Spleen (tissue), 11 donors: ENCODE measurements around the gene ORC6. TPM values are rescaled to one million over a fixed set of nuclear protein-coding genes. Genes with fewer than 3 reads are reported as not detected.

Source experiments
- DNase-seq: peaks from one replicate; pipeline ENCODE4 v3.0.0-alpha.2; 2020
- H3K27ac ChIP-seq, 8 donors: fragments of 200-600 bp; sonication (generic) in 7 of 8; 1 replicate in 4 of 8; 2 replicates in 4 of 8; pipeline versions ENCODE4 v1.5.0 to v1.8.0; 2016 to 2021; ENCODE audit warnings: inconsistent platforms in 4 of 8, mild to moderate bottlenecking in 4 of 8, moderate library complexity in 1 of 8
- H3K27me3 ChIP-seq, 7 donors: fragments of 200-600 bp; sonication (generic) in 6 of 7; replicated peaks in 1 of 7; 1 replicate in 4 of 7; 2 replicates in 3 of 7; pipeline versions ENCODE4 v1.5.0 to v1.8.0; 2016 to 2021; ENCODE audit warnings: inconsistent platforms in 3 of 7, mild to moderate bottlenecking in 1 of 7
- H3K36me3 ChIP-seq, 6 donors: fragments of 200-600 bp; sonication (generic) in 5 of 6; 1 replicate in 4 of 6; 2 replicates in 2 of 6; pipeline versions ENCODE4 v1.5.0 to v1.8.0; 2016 to 2021; ENCODE audit warnings: inconsistent platforms in 2 of 6
- H3K4me1 ChIP-seq, 6 donors: fragments of 200-600 bp; sonication (generic) in 5 of 6; 1 replicate in 3 of 6; 2 replicates in 3 of 6; pipeline versions ENCODE4 v1.5.0 to v1.8.0; 2016 to 2021; ENCODE audit warnings: inconsistent platforms in 3 of 6
- H3K4me3 ChIP-seq, 8 donors: fragments of 200-600 bp; sonication (generic) in 7 of 8; 1 replicate in 4 of 8; 2 replicates in 4 of 8; pipeline versions ENCODE4 v1.5.0 to v1.8.0; 2016 to 2021; ENCODE audit warnings: inconsistent platforms in 4 of 8, mild to moderate bottlenecking in 4 of 8, moderate library complexity in 2 of 8
- H3K9me3 ChIP-seq, 8 donors: fragments of 200-600 bp; sonication (generic) in 7 of 8; 1 replicate in 4 of 8; 2 replicates in 4 of 8; pipeline versions ENCODE4 v1.5.0 to v1.8.0; 2016 to 2021; ENCODE audit warnings: inconsistent platforms in 4 of 8
- POLR2A ChIP-seq, 3 donors: fragments of 450-650 bp; IDR thresholded peaks; one replicate each; pipeline ENCODE4 v1.5.1; 2017; ENCODE audit warnings: antibody characterized with exemption in 3 of 3, mild to moderate bottlenecking in 1 of 3
- POLR2AphosphoS5 ChIP-seq, 3 donors: sonication (generic); formaldehyde crosslinking; IDR thresholded peaks; one replicate each; pipeline ENCODE4 v1.5.1; 2017; ENCODE audit warnings: antibody characterized with exemption in 3 of 3
- WGBS, 5 donors: extraction: QIAGEN DNeasy Blood & Tissue Kit in 3 of 5; methylation state at CpG; one replicate each; pipeline versions ENCODE4 v1.1.5 to v1.1.7; 2013 to 2018; 5-methylcytosine and 5-hydroxymethylcytosine counted together
- intact Hi-C: fragments of 100-400 bp; cut with DNase I; formaldehyde crosslinking; loops from one replicate; pipeline ENCODE4 v1.15.0; 2023; ENCODE audit warnings: low total_unique reads
- polyA plus RNA-seq, 3 donors: library from polyadenylated mRNA; stranded (reverse); fragments of 200-250 nt; gene quantifications; one replicate each; pipeline ENCODE4 v1.2.1, GENCODE V29; 2013
- total RNA-seq, 7 donors: library from RNA; depleted of rRNA in 3 of 7; stranded (reverse); fragments of >200 nt in 3 of 7; fragmentation: NEBNext Ultra II Directional in 4 of 7; extraction: Animal tissue kit (Norgen Biotek cat#: 25700) in 4 of 7; gene quantifications; one replicate each; pipeline versions ENCODE4 v1.1.0 to v1.2.1, GENCODE V29; 2016 to 2021
- TF ChIP-seq, protein P1 (sequence below), 11 experiments: fragments of 200-600 bp in 7 of 11; fragments of 450-650 bp in 4 of 11; sonication (generic) in 4 of 11; IDR thresholded peaks in 8 of 11; conservative IDR thresholded peaks in 3 of 11; 1 replicate in 7 of 11; 2 replicates in 4 of 11; pipeline versions ENCODE4 v1.4.0 to v1.8.0; 2016 to 2021; ENCODE audit warnings: antibody characterized with exemption in 11 of 11, inconsistent platforms in 4 of 11, mild to moderate bottlenecking in 1 of 11
- donor health status: healthy with polysubstance abuse.
- donor health status: DM: no; HTN: no; CAD: no; lungs with moderate emphysema.
- donor health status: DM: no; HTN: no; CAD: no.
- donor health status: Bipolar disorder and iron deficiency.
- donor health status: healthy.
- donor health status: DM: no; HTN: no; CAD: no.
- donor health status: DM: yes; HTN: yes; CAD: no.

Gene ORC6
- total and polyA plus RNA-seq, 10 donors = 3.1 to 11.4 (median 7.3) TPM

DNA sequence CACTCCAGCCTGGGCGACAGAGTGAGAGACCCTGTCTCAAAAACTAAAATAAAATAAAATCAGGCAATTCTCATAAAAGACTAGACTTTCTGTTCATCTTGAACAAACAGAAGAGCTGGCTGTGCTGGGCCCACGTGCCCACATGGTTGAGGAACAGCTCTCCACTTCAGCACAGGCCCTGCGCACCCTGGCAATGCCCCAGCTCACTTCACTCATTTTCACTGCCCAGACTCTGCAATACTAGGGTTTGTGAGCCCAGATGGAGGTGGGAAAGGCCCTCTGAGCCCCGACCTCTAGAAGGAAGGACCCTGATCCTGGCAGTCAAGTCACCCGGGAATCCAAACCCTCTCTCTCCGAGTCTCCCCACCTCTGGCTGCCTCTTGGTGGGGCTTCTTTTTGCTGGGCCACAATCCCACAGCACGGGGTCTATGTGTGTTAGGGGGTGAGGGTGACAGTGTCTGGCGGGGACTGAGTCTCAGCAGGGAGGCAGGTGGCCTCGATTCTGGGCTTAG, 43.9 kb downstream of the ORC6 start:
- no peaks in the 10 kb centered on the region for H3K4me1 ChIP-seq
- no peaks in the 10 kb centered on the region for H3K9me3 ChIP-seq
- H3K27ac ChIP-seq = no peak overlapping the region
- H3K27me3 ChIP-seq = no peaks in the 10 kb centered on the region
- intact Hi-C loops = no loop called here
- TF ChIP-seq POLR2AphosphoS5 (IDR thresholded peaks at IDR 0.05) (no peak), POLR2A (IDR thresholded peaks at IDR 0.05) (no peak)
- TF ChIP-seq, protein P1, sequence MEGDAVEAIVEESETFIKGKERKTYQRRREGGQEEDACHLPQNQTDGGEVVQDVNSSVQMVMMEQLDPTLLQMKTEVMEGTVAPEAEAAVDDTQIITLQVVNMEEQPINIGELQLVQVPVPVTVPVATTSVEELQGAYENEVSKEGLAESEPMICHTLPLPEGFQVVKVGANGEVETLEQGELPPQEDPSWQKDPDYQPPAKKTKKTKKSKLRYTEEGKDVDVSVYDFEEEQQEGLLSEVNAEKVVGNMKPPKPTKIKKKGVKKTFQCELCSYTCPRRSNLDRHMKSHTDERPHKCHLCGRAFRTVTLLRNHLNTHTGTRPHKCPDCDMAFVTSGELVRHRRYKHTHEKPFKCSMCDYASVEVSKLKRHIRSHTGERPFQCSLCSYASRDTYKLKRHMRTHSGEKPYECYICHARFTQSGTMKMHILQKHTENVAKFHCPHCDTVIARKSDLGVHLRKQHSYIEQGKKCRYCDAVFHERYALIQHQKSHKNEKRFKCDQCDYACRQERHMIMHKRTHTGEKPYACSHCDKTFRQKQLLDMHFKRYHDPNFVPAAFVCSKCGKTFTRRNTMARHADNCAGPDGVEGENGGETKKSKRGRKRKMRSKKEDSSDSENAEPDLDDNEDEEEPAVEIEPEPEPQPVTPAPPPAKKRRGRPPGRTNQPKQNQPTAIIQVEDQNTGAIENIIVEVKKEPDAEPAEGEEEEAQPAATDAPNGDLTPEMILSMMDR (IDR thresholded peaks at IDR 0.05 in 8 of 11, conservative IDR thresholded peaks at IDR 0.05 in 3 of 11) = no peak
- no peak overlapping the region for H3K4me3 ChIP-seq
- 81 to 91% (median 87%) methylated on average over 7 to 9 of the region's 9 CpGs for WGBS, 5 donors
- H3K36me3 ChIP-seq = no peaks in the 10 kb centered on the region
- DNase-seq = peak; percentile 58

DNA sequence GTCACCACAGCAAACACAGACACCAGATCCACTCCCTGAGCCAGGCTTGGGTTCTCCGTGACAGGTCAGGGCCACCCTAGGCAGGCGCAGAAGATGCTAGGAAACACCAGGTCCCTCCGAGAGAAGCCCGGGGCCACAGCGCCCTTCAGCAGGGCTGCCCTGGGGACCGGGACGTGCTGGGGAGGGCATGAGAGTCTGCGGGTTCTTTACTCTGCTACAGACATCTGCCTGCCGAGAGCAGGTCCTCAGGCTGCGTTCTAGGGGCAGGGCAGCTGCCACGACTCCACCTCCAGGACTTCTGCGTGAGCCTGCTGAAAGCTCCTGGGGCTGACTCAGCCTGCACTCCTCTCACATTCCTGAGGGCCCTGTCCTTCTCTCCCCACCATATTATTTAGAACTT, 47.2 kb downstream of the ORC6 start:
- Histone ChIP-seq H3K4me3 (no peak overlapping the region), H3K27me3 (no peaks in the 10 kb centered on the region), H3K36me3 (no peaks in the 10 kb centered on the region), H3K27ac (no peak overlapping the region), H3K9me3 (no peaks in the 10 kb centered on the region), H3K4me1 (no peaks in the 10 kb centered on the region)
- 81 to 97% (median 82%) methylated on average over 10 to 12 of the region's 12 CpGs for WGBS, 5 donors
- TF ChIP-seq, protein P1 (IDR thresholded peaks at IDR 0.05 in 8 of 11, conservative IDR thresholded peaks at IDR 0.05 in 3 of 11) = no peak
- no peak for TF ChIP-seq POLR2A (IDR thresholded peaks at IDR 0.05)
- TF ChIP-seq POLR2AphosphoS5 (IDR thresholded peaks at IDR 0.05) = no peak
- intact Hi-C loops = no loop called here
- peak; percentile 48 for DNase-seq

DNA sequence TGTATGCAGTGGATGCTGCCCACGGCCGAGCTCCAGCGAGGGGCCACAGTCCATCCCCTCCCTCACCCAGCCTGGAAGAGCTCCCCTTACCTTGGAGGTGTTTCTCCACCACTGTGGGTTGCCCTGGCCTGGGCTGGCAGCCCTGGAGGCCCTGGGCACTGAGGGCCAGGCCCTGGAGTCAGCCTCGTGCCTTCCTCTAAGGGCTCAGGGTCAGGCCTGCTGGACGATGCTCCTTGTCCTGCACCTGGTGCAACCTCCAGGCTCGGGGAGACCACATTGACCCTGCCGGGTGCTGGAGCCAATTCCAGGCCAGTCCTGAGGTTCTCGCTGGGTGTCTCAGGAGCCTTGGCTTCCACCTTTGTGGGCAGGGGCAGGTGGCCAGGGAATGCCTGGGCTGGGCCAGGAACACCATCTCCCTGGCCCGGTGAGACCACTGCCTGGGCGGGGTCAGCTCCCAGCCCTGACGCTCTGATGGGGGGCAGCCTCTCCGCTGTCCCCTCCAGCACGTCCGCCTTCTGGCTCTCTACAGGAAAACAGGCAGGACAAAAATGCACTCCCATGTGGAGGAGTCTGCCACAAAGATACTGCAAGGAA, 48.3 kb downstream of the ORC6 start:
- Histone ChIP-seq H3K27me3 (no peaks in the 10 kb centered on the region), H3K27ac (no peak overlapping the region), H3K4me3 (no peak overlapping the region), H3K36me3 (no peaks in the 10 kb centered on the region), H3K9me3 (no peaks in the 10 kb centered on the region), H3K4me1 (peaks cover 0 to 4% (median 3%) of the 10 kb centered on the region in 6 donors)
- TF ChIP-seq POLR2AphosphoS5 (IDR thresholded peaks at IDR 0.05) (no peak), POLR2A (IDR thresholded peaks at IDR 0.05) (no peak)
- TF ChIP-seq, protein P1 (IDR thresholded peaks at IDR 0.05 in 8 of 11, conservative IDR thresholded peaks at IDR 0.05 in 3 of 11) = no peak
- peak; percentile 61 for DNase-seq
- intact Hi-C loops = no loop called here
- 87 to 94% (median 91%) methylated on average over 6 to 14 of the region's 14 CpGs for WGBS, 5 donors

- Histone ChIP-seq H3K27ac (no peak overlapping the region), H3K9me3 (no peaks in the 10 kb centered on the region), H3K27me3 (no peaks in the 10 kb centered on the region), H3K4me3 (no peak overlapping the region), H3K36me3 (no peaks in the 10 kb centered on the region), H3K4me1 (peaks cover 0 to 26% (median 17%) of the 10 kb centered on the region in 6 donors)
- intact Hi-C loops = no loop called here
- DNase-seq = peak; percentile 21
- WGBS, 5 donors = 61 to 77% (median 67%) methylated on average over 2 of the region's 2 CpGs
- TF ChIP-seq POLR2A (IDR thresholded peaks at IDR 0.05) (no peak), POLR2AphosphoS5 (IDR thresholded peaks at IDR 0.05) (no peak)
- TF ChIP-seq, protein P1 (IDR thresholded peaks at IDR 0.05 in 8 of 11, conservative IDR thresholded peaks at IDR 0.05 in 3 of 11) = no peak
Measured at GRCh38 chr16:46739934-46740333, 50.5 kb downstream of the ORC6 start.
